Fibroblast of lung (primary cell): ENCODE data around the gene PYCARD.

ENCODE experiments used
- EZH2 ChIP-seq: IDR thresholded peaks from 2 replicates; pipeline ENCODE4 v1.5.1; 2012; ENCODE audit warnings: low read length, control low read depth, mild to moderate bottlenecking; ENCODE audit errors: missing control alignments
- TF ChIP-seq, protein P1 (sequence below), 2 donors: IDR thresholded peaks in 1 of 2; conservative IDR thresholded peaks in 1 of 2; 1 replicate in 1 of 2; 2 replicates in 1 of 2; pipeline ENCODE4 v1.5.1; 2011 to 2012; ENCODE audit warnings: low read length in 2 of 2, control low read depth in 1 of 2, inconsistent platforms in 1 of 2, low read depth in 1 of 2, mild to moderate bottlenecking in 1 of 2

GRCh38 chr16:31243734-31244670 lies 41.4 kb upstream of the PYCARD start:
- TF ChIP-seq, protein P1, sequence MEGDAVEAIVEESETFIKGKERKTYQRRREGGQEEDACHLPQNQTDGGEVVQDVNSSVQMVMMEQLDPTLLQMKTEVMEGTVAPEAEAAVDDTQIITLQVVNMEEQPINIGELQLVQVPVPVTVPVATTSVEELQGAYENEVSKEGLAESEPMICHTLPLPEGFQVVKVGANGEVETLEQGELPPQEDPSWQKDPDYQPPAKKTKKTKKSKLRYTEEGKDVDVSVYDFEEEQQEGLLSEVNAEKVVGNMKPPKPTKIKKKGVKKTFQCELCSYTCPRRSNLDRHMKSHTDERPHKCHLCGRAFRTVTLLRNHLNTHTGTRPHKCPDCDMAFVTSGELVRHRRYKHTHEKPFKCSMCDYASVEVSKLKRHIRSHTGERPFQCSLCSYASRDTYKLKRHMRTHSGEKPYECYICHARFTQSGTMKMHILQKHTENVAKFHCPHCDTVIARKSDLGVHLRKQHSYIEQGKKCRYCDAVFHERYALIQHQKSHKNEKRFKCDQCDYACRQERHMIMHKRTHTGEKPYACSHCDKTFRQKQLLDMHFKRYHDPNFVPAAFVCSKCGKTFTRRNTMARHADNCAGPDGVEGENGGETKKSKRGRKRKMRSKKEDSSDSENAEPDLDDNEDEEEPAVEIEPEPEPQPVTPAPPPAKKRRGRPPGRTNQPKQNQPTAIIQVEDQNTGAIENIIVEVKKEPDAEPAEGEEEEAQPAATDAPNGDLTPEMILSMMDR (conservative IDR thresholded peaks at IDR 0.05 in 1 of 2, IDR thresholded peaks at IDR 0.05 in 1 of 2; ENCODE audit: low read depth in 1 of 2, low read length in 2 of 2): no peak
- TF ChIP-seq EZH2: no peak
